Stimulated activated CD8-positive, alpha-beta memory T cell treated with anti-CD3 and anti-CD28 coated beads, Interleukin-4, amount 100 ng/mL, for 24 hours (primary cell): ENCODE data around the gene ERCC5.

Experiments used
- DNase-seq: peaks from one replicate; pipeline ENCODE4 v3.0.0-alpha.2; 2020; ENCODE audit warnings: low read depth

ERCC5 gene

DNA sequence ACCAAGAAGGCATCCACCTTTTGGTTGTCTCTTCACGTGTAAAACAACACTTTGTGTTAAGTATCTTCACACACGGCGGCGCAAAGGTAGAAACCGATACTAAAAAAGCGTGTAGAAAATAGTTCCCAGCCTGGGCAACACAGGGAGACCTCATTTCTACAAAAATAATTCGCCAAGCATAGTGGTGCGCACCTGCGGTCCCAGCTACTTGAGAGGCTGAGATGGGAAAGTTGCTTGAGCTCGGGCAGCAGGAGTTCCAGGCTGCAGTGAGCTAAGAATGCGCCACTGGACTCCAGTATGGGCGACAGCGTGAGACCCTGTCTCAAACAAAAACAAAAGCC, 573 bp upstream of the ERCC5 start:
- no peak for DNase-seq

DNA sequence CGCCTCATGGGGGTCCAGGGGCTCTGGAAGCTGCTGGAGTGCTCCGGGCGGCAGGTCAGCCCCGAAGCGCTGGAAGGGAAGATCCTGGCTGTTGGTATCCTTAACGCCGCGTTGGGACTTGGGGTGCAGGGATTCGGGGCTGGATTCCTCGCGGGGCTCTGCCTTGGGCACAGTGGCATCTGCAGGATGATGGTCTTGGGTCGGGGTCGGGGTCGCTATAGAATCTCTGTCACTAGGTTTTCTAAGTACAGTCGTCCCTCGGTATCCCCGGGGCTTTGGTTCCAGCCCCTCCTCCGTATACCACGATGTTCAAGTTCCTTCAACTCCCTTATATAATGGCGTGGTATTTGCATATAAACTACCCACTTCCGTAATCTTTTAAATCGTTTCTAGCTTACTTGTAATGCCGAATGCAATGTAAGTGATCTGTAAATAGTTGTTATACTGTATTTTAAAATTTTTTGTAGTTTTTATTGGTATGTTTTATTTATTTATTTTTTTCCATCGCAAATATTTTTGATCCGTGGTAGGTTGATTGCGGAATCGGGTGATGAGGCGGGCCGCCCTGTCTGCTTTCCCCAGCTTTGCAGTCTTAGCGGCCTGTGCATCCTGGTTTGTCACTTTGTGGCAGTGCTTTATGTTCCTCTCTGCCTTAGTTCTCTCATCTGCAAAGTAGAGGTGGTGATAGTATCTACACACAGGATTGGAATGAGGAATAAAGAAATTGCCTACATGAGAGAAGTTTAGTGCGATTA, 606 bp downstream of the ERCC5 start:
- DNase-seq: peak; percentile 13

DNA sequence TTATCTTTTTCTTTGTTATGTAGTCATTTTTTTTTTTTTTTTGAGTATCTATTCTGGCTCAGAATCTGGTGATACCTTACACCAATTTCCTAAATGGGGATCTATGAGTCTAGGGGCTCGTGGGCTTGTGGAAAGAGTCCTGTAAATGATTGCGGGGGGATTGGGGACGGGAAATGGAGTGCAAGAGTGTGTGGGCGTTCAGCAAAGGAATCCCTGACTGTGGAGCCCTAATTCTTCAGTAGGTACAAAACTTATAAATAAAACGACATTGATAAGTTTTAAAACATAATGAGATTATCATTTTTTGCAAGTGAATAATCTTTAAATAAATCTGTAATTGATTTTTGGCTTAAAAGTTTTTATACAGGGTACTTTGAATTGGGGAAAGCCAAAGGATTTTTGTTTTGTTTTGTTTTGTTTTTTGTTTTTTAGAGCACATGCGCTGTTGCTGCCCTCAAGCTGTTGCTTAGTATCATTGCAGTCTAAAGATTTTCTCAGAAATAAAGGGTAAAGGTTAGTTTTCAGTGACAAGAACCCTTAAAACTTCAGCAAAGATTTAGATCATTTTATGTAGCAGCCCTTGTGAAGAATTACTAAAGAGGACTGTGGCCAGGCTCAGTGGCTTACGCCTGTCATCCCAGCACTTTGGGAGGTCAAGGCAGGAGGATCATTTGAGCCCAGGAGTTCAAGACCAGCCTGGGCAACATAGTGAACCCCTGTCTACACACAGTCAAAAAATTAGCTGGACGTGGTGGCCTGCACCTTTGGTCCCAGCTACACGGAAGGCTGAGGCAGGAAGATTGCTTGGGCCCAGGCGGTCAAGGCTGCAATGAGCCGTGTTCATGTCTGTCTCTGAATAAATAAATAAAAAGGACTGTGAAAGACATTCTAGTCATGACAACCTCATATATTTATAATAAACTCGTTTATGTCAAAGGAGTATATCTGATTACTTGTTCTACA, 1.7 kb downstream of the ERCC5 start:
- DNase-seq: no peak

DNA sequence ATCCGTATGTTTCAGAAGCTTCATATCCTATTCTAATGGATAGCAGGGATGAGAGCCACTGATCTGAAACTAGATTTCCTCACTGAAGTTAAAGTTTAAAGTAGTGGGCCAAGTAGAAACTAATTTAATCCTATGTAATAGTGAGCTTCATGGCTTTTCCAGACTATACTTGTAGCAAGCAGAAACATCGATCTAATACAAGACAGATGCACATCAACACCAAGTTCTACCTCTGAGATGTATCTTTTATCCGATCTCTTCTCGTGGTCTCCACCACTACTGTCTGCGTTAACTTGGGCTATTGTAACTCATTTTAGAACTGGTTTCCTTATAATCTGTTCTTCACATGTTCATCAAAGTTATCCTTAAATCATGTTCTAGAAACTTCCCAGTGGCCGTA, 3.1 kb downstream of the ERCC5 start:
- DNase-seq: no peak

DNA sequence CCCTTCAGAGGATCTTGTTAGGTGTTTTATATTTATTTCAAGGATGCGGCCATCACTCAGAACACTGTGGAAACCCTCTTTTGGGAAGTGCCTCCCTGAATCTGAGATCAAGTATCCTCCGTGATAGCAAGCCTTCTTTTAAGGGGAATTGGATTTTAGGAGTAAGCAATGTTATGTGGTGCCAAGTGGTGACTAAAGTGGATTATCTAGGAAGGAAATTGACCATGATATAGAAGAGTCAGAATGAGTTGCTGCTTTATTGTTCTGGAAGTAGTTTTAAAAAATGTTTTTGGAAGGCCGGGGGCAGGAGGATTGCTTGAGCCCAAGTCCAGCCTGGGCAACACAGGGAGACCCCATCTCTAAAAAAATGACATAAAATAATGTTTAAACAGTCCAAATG, 6.7 kb downstream of the ERCC5 start:
- no peak for DNase-seq

DNA sequence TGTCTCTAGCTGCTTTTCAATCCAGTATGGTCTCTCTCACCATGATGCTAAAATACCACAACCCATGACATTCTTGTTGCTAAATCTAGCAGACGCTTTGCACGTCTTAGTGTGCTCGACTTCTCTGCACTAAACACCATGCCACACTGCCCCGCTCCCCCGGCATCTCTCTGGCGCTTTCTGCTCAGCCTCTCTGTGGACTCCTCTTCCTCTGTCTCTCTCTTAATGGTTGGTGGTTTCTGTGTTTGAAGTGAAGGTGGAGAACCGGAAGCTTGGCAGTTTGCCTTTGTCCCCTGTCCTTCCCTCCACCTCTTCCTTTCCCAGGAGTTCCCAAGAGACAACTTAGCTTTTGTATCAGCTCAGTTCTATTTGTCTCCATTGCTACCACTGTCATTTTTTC, 8.8 kb downstream of the ERCC5 start:
- no peak for DNase-seq

DNA sequence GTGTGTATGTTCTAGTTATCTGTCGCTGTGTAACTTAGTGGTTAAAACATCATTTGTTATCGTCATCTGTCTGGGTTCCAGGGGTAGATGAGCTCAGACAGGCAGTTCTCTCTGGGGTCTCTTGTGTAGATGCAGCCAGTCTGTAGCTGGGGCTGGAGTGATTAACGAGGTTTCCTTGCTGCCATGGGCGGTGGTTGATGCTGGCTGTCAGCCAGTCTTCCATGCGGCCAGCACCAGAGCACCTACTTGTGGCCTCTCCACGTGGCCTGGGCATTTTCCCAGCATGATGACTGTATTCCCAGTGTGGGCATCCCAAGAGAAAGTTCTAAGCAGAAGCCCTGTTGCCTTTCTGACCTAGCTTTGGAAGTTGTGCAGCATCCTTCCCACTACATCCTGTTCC, 10.7 kb downstream of the ERCC5 start:
- DNase-seq: no peak

DNA sequence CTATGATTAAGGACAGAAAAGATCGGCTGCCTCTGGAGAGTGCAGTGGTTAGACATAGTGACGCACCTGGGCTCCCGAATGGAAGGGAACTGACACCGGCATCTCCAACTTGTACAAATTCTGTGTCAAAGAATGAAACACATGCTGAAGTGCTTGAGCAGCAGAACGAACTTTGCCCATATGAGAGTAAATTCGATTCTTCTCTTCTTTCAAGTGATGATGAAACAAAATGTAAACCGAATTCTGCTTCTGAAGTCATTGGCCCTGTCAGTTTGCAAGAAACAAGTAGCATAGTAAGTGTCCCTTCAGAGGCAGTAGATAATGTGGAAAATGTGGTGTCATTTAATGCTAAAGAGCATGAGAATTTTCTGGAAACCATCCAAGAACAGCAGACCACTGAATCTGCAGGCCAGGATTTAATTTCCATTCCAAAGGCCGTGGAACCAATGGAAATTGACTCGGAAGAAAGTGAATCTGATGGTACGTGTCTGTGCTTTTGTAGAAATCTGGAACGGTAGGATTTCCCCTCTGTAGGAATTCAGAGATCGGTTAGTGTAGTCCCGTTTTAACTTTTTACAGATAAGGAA, 16.9 kb downstream of the ERCC5 start:
- DNase-seq: no peak

DNA sequence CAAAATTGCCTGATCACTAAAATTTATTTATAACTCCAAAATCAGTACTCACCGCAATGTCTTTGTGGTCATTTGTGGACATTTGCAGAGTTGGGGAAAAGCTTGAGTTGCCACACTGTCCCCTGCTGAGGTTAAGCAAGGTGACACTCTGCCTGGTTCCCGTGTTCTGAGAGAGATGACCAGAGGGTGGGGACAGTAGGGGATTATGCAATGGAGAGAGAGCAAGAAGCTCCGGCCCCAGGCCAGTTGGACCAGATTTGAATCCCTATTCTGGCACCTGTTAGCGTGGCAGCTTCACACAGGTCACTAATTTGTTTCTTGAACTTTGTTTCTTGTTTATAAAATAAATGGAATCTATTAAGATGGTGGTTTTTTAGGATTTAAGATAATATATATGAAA, 17.8 kb downstream of the ERCC5 start:
- DNase-seq: no peak

DNA sequence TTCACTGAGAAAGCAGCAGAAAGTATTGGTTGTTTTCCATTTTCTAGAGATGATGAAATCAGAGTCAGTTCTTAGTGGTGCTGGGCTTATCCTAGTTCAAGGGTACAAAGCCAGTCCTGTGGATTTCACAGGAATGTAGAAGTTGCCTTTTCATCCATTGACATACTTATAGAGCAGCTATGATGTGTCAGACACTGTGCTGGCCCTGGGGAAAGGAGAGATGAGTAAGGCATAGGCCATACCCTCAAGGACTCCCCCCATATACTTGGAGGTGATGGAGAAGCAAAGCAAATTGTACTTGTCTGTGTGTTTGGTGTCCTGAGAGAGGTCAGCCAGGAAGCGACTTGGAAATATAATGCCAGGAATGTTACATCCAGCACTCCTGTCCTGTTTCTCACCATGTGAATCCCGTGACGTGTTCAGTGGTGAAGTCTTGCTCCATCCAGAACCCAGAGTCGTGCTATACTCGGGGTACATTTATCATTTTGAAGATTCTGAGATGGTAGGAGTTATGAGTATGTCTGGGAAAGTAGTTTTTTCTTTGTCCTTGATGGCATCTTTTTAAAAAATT, 22.6 kb downstream of the ERCC5 start:
- no peak for DNase-seq

DNA sequence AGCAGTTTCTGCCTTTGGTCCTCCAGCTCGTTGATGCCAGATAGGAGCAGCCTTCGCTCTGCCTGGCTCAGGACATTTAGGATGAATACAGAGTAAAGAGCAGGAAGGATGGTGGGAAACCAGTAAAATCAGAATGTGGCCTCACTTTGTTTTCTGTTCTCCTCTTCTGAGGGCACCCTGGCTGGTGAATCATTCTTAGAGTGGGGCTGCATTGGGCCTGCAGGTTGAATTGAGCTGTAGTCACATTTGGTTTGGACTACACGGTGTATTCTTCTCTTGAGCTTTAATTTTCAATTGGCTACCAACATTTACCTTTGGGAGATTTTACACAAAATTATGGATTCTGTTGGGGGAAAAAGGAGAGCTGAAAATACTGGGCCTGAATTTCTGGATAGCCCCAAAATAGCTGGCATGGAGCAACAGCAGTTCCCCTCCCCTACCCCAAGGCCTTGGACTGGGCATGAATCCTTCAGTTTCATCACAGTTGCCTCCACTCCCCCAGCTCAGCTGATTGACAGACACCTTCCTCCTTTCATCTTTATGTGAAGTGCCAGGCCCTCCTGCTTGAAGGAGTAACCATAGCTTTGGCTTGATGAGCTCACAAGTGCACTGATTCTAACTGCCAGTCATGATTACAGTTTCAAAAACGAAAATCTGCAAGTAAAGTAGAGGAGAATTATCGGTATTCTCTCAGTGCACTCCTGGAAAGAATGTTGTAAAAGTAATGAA, 24.3 kb downstream of the ERCC5 start:
- no peak for DNase-seq

DNA sequence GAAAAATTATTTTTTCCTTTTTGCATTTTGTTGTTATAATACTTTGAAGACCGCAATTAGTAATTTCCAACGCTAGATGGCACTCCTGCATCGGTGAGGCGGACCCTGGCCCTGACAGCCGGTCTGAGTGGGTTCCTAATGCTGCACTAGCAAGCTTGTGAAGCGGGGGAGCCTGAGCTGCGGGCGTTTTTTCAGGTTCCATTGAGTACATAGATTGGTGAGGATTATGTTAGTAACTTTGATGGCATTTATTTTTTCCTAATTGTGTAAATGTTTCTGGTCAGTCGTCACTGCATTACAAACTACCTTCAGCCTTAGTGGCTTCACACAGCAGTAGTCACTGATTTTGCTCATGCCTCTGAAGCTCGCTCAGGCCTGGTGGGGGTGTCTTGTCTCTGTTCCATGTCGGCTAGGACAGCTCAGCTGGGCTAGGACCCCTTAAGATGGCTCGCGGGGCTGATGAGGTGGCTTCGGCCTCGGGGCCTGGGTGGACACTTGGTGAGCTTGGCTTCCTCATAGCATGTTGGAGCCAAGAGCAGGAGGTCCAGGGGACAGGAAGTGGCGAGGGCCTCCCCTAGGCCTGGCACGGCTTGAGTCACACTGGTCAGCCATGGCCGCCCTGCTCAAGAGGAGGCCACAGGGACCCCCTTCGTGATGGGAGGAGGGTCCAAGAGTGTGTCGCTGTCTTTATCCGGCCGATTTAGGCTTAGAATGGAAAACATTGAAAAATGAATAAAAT, 25.0 kb downstream of the ERCC5 start:
- DNase-seq: peak; percentile 20

DNA sequence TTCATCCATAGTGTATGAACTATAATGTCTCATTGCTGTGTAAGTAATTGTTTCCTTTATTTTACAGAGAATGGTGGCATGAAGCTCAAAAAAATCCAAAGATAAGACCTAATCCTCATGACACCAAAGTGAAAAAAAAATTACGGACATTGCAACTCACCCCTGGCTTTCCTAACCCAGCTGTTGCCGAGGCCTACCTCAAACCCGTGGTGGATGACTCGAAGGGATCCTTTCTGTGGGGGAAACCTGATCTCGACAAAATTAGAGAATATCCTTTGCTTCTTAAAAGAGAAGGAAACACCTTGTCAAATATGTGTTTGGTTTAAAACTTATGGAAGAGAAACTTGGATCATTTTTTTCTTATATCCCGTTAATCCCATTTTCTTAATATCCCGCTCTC, 26.3 kb downstream of the ERCC5 start:
- DNase-seq: no peak

DNA sequence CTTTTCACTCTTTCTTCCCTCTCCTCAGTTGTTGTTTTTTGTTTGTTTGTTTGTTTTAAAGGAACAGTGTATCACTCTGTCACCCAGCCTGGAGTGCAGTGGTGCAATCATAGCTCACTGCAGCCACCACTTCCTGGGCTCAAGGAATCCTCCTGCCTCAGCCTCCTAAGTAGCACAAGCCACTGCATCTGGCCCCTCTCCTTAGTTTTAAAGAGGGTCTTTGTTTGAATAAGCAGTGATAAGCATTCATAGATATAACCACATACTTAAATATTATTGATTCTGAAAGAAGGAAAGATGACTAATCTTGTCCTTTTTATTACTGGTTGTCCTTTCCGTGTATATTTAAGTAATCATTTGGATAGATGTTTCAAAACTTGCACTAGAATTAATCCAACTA, 26.7 kb downstream of the ERCC5 start:
- DNase-seq: no peak

DNA sequence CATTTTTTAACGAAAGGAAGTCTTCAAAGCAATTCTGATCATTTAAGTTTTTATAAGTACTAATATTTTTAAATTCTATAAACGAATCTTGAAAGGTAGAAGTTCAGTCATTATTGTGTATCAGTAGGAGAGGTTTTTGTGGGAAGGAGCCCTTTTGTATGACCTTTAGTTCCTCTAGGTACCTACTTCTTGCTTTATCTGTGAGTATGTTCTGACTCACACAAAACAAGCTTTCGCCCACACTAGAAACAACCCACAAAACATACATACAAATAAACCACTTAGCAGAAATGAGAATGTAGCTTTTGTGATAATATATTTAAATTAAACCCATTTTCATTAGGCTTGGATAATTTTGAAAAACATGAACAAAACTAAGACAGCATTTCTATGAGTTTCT, 27.8 kb downstream of the ERCC5 start:
- no peak for DNase-seq

DNA sequence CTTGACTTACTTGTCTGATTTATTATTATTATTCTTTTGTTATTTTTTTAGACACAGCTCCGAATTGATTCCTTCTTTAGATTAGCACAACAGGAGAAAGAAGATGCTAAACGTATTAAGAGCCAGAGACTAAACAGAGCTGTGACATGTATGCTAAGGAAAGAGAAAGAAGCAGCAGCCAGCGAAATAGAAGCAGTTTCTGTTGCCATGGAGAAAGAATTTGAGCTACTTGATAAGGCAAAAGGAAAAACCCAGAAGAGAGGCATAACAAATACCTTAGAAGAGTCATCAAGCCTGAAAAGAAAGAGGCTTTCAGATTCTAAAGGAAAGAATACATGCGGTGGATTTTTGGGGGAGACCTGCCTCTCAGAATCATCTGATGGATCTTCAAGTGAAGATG, 29.4 kb downstream of the ERCC5 start:
- no peak for DNase-seq

DNA sequence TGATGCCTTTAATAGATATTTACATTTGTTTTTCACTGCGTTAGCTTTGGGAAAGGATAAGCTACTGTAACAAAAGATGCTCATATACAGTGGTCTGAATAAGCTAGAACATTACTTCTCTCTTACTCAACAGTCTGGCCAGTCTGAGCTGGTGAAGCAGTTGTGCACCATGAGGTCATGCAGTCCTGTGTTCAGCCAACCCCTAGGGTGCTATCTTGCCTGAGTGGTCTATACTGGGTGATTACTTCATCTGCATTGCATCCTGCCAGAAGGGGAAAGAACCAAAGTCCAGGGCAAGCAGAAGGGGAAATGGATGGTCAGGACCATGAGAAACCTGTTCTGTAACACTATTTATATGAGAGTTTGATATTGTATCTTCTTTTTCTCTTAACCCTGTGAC, 31.5 kb downstream of the ERCC5 start:
- no peak for DNase-seq

DNA sequence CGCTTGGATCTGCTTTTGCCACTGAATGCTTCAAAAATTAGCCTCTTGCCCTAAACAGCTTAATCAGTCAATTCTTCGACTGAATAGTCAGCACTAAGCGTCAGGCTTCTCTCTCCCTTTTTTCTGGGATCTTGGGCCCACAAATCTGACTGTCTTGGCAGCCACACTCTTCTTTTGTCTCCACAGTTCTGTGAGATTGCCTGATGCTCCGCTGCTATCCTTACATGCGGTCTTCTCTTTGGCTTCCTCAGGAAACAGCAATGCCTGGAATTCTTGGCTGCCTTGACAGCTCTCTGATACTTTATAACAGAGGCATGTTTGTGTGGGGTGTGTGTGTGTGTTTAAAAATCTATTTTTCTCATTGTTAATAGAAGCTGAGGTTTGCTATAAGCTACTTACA, 32.6 kb downstream of the ERCC5 start:
- no peak for DNase-seq

DNA sequence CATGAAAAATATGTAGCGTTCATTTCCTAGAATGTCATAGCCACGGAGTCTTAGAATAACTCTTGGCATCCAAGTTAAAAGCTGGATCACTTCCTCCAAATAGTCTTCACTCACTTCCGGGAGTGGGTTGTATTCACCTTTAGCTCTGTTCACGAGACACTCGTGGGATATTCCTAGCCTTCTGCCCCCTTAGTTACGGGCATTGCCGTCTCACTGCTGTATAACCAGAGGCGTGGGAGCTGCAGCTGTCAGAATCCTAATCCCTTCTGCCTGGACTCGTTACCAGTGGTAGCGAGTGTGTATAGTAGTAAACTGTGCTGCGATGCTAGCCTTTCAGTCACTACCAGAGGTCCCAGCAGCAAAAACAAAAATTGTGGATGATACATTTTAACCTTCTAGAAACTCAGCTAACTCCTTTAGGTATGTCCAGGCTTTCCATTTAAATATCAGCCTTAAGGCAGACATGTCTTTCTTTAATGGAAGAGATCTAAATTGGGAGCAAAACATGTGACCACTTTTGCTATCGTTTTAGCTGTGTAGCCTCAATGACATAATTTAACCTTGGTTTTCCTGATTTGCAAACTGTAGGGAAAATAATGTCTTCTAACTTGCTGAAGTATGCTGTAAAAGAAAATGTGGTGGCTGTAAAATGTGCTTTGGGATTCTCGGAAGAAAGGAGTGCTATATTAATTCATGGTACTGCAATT, 34.1 kb downstream of the ERCC5 start:
- no peak for DNase-seq

DNA sequence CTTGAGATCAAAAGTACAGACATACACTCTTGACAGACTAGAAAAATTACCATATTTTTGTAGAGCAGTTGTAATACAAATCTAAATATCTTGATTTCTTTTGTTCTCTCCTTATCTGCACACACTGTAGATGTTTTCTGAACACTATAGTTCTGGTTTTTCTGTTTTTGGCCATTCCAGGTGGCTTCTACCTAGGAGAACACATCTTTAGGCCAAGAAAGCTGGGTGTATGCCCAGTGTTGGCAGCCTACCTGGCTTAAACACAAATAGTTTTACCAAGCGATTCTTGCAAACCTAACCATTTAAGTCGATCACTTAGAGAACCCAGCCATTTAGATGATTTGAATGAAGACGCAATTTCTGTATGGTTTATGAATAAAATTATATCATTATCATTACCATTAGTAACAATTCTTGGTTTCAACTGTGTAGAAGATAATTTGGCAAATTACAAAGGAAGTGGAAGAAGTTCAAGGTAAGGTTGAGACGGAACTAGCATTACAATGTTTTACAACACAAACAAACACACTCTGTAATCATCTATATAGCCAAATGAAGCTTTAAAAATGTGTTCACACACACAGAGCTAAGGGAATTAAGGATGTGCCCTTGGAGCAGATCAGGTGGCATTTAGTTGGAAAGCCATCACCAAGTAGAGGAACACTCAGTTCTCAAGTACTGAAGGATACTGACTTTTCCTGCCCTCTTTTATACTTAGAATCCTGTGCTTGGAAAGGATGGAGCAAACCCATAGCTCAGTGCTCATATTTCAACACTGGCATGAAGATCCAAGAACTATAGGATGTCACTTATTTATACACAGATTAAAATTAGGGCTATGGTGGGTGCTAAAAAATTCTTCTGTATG, 36.2 kb downstream of the ERCC5 start:
- DNase-seq: no peak
